ENCODE data around the gene MAS1. TPM values are rescaled to one million over a fixed set of nuclear protein-coding genes. Genes with fewer than 3 reads are reported as not detected.

The MAS1 gene
- total RNA-seq, 1 experiment from 2014 or later: not detected

- in situ Hi-C loops (cut with HindIII; ENCODE audit: low pct_unique_long_range_greater_than_20kb, low sequenced_read_pairs) (no loop called here), intact Hi-C loops (cut with micrococcal nuclease; ENCODE audit: unreplicated experiment) (no loop called here)
- Histone ChIP-seq H3K36me3 (ENCODE audit: control insufficient read depth, insufficient read depth, low read length) (no peaks in the 10 kb centered on the region), H3K4me1 (ENCODE audit: control insufficient read depth, insufficient read depth, low read length) (no peaks in the 10 kb centered on the region), H3K27me3 (ENCODE audit: control insufficient read depth, insufficient read depth, low read length) (peaks cover 42% of the 10 kb centered on the region), H3K27ac (ENCODE audit: low read length) (no peak overlapping the region), H3K4me3 (ENCODE audit: low read depth in 2 of 2, low read length in 2 of 2) (no peak overlapping the region), H3K9me3 (ENCODE audit: control insufficient read depth, insufficient read depth, low read depth, low read length) (no peaks in the 10 kb centered on the region)
- ATAC-seq (no peak), DNase-seq (ENCODE audit: low read depth, low spot score) (no peak)
- POLR2A ChIA-PET: no interaction called here
- CTCF ChIA-PET: no interaction called here
- TF ChIP-seq POLR2AphosphoS5 (IDR thresholded peaks at IDR 0.05; ENCODE audit: low read depth, low read length) (no peak), REST (IDR thresholded peaks at IDR 0.05; ENCODE audit: insufficient read depth in 1 of 2, low read depth in 2 of 2, low read length in 1 of 2) (no peak), SIN3A (IDR thresholded peaks at IDR 0.05; ENCODE audit: borderline replicate concordance, insufficient read depth, low read depth, low read length) (no peak), TCF7L2 (IDR thresholded peaks at IDR 0.05; ENCODE audit: low read depth, low read length) (no peak)
- TF ChIP-seq, protein P1, sequence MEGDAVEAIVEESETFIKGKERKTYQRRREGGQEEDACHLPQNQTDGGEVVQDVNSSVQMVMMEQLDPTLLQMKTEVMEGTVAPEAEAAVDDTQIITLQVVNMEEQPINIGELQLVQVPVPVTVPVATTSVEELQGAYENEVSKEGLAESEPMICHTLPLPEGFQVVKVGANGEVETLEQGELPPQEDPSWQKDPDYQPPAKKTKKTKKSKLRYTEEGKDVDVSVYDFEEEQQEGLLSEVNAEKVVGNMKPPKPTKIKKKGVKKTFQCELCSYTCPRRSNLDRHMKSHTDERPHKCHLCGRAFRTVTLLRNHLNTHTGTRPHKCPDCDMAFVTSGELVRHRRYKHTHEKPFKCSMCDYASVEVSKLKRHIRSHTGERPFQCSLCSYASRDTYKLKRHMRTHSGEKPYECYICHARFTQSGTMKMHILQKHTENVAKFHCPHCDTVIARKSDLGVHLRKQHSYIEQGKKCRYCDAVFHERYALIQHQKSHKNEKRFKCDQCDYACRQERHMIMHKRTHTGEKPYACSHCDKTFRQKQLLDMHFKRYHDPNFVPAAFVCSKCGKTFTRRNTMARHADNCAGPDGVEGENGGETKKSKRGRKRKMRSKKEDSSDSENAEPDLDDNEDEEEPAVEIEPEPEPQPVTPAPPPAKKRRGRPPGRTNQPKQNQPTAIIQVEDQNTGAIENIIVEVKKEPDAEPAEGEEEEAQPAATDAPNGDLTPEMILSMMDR (IDR thresholded peaks at IDR 0.05): no peak
- BruUV-seq (replicated peaks): no TSS peak
Measured at GRCh38 chr6:159893064-159893463, 2.3 kb downstream of the MAS1 start.

GRCh38 chr6:159894991-159895390, 4.2 kb downstream of the MAS1 start:
- Histone ChIP-seq H3K9me3 (ENCODE audit: control insufficient read depth, insufficient read depth, low read depth, low read length) (no peaks in the 10 kb centered on the region), H3K27ac (ENCODE audit: low read length) (no peak overlapping the region), H3K27me3 (ENCODE audit: control insufficient read depth, insufficient read depth, low read length) (peaks cover 24% of the 10 kb centered on the region), H3K4me3 (ENCODE audit: low read depth in 2 of 2, low read length in 2 of 2) (no peak overlapping the region), H3K4me1 (ENCODE audit: control insufficient read depth, insufficient read depth, low read length) (no peaks in the 10 kb centered on the region), H3K36me3 (ENCODE audit: control insufficient read depth, insufficient read depth, low read length) (no peaks in the 10 kb centered on the region)
- ChIA-PET CTCF (no interaction called here), POLR2A (no interaction called here)
- intact Hi-C loops (cut with micrococcal nuclease; ENCODE audit: unreplicated experiment): no loop called here
- no peak for ATAC-seq
- no peak for TF ChIP-seq POLR2AphosphoS5 (IDR thresholded peaks at IDR 0.05; ENCODE audit: low read depth, low read length)
- TF ChIP-seq, protein P1 (IDR thresholded peaks at IDR 0.05): no peak
- no peak for TF ChIP-seq TCF7L2 (IDR thresholded peaks at IDR 0.05; ENCODE audit: low read depth, low read length)
- TF ChIP-seq SIN3A (IDR thresholded peaks at IDR 0.05; ENCODE audit: borderline replicate concordance, insufficient read depth, low read depth, low read length): no peak
- TF ChIP-seq REST (IDR thresholded peaks at IDR 0.05; ENCODE audit: insufficient read depth in 1 of 2, low read depth in 2 of 2, low read length in 1 of 2): no peak
- no TSS peak for BruUV-seq (replicated peaks)
- no peak for DNase-seq (ENCODE audit: low read depth, low spot score)
- in situ Hi-C loops (cut with HindIII; ENCODE audit: low pct_unique_long_range_greater_than_20kb, low sequenced_read_pairs): no loop called here
